ENCODE measurements around the gene KIF16B.

Gene KIF16B

DNA sequence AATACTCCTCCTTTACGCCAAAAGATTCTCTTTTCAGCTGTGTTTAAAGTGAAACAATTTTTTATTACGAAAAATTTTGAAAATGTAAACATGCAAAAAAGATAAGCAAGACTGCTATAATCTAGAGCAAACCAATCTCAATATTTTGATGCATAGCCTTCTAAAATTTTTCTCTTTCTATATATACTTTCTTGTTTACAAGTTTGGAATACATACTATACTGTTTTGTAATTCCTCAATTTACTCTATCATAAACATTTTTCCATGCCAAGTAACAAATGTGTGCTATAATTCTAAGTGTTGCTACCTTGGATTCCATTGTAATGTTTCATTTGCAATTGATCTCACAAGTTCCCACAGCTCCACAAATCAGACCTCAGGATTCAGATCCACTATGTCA, 43.1 kb upstream of the KIF16B start:
- TF ChIP-seq ZNF8 (CRISPR knock-in tag; IDR thresholded peaks at IDR 0.05) (no peak), PPARA (CRISPR knock-in tag; IDR thresholded peaks at IDR 0.05; ENCODE audit: borderline replicate concordance) (no peak), TOX (CRISPR knock-in tag; IDR thresholded peaks at IDR 0.05; ENCODE audit: borderline replicate concordance) (no peak), ZNF565 (CRISPR knock-in tag; conservative IDR thresholded peaks at IDR 0.05; ENCODE audit: low read depth) (no peak), ZFP30 (CRISPR knock-in tag; IDR thresholded peaks at IDR 0.05) (no peak), GLIS3 (CRISPR knock-in tag; IDR thresholded peaks at IDR 0.05) (no peak), TCF4 (CRISPR knock-in tag; IDR thresholded peaks at IDR 0.05; ENCODE audit: borderline replicate concordance) (no peak), ISL1 (CRISPR knock-in tag; IDR thresholded peaks at IDR 0.05) (no peak), RARB (CRISPR knock-in tag; IDR thresholded peaks at IDR 0.05) (no peak)
- TF ChIP-seq, protein P1, sequence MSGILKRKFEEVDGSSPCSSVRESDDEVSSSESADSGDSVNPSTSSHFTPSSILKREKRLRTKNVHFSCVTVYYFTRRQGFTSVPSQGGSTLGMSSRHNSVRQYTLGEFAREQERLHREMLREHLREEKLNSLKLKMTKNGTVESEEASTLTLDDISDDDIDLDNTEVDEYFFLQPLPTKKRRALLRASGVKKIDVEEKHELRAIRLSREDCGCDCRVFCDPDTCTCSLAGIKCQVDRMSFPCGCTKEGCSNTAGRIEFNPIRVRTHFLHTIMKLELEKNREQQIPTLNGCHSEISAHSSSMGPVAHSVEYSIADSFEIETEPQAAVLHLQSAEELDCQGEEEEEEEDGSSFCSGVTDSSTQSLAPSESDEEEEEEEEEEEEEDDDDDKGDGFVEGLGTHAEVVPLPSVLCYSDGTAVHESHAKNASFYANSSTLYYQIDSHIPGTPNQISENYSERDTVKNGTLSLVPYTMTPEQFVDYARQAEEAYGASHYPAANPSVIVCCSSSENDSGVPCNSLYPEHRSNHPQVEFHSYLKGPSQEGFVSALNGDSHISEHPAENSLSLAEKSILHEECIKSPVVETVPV (CRISPR knock-in tag; IDR thresholded peaks at IDR 0.05): no peak
- TF ChIP-seq, protein P2, sequence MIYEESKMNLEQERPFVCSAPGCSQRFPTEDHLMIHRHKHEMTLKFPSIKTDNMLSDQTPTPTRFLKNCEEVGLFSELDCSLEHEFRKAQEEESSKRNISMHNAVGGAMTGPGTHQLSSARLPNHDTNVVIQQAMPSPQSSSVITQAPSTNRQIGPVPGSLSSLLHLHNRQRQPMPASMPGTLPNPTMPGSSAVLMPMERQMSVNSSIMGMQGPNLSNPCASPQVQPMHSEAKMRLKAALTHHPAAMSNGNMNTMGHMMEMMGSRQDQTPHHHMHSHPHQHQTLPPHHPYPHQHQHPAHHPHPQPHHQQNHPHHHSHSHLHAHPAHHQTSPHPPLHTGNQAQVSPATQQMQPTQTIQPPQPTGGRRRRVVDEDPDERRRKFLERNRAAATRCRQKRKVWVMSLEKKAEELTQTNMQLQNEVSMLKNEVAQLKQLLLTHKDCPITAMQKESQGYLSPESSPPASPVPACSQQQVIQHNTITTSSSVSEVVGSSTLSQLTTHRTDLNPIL (CRISPR knock-in tag; IDR thresholded peaks at IDR 0.05; ENCODE audit: low read depth): no peak
- TF ChIP-seq, protein P3, sequence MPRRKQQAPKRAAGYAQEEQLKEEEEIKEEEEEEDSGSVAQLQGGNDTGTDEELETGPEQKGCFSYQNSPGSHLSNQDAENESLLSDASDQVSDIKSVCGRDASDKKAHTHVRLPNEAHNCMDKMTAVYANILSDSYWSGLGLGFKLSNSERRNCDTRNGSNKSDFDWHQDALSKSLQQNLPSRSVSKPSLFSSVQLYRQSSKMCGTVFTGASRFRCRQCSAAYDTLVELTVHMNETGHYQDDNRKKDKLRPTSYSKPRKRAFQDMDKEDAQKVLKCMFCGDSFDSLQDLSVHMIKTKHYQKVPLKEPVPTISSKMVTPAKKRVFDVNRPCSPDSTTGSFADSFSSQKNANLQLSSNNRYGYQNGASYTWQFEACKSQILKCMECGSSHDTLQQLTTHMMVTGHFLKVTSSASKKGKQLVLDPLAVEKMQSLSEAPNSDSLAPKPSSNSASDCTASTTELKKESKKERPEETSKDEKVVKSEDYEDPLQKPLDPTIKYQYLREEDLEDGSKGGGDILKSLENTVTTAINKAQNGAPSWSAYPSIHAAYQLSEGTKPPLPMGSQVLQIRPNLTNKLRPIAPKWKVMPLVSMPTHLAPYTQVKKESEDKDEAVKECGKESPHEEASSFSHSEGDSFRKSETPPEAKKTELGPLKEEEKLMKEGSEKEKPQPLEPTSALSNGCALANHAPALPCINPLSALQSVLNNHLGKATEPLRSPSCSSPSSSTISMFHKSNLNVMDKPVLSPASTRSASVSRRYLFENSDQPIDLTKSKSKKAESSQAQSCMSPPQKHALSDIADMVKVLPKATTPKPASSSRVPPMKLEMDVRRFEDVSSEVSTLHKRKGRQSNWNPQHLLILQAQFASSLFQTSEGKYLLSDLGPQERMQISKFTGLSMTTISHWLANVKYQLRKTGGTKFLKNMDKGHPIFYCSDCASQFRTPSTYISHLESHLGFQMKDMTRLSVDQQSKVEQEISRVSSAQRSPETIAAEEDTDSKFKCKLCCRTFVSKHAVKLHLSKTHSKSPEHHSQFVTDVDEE (CRISPR knock-in tag; IDR thresholded peaks at IDR 0.05): no peak
- TF ChIP-seq, protein P4, sequence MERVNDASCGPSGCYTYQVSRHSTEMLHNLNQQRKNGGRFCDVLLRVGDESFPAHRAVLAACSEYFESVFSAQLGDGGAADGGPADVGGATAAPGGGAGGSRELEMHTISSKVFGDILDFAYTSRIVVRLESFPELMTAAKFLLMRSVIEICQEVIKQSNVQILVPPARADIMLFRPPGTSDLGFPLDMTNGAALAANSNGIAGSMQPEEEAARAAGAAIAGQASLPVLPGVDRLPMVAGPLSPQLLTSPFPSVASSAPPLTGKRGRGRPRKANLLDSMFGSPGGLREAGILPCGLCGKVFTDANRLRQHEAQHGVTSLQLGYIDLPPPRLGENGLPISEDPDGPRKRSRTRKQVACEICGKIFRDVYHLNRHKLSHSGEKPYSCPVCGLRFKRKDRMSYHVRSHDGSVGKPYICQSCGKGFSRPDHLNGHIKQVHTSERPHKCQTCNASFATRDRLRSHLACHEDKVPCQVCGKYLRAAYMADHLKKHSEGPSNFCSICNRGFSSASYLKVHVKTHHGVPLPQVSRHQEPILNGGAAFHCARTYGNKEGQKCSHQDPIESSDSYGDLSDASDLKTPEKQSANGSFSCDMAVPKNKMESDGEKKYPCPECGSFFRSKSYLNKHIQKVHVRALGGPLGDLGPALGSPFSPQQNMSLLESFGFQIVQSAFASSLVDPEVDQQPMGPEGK (CRISPR knock-in tag; IDR thresholded peaks at IDR 0.05; ENCODE audit: borderline replicate concordance): no peak
- no peak for ATAC-seq

DNA sequence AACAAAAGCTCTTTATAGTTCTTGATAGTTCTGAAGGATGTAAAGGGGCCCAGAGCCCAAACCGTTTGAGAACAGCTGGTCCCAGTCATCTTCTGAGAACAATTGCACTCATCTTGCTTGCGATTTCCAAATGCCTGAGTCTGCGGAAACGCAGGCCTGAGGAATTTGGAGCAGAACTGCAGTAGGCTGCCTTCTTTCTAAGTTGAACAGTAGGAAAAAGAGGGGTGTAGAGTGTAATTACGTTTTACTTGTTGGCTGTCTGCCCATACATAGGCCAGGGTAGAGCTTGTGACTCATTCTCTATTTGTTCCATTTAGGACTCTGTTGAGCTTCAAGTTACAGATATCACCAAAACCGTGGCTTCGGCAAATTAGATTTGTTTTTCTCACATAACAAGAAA, 42.0 kb upstream of the KIF16B start:
- TF ChIP-seq BACH2 (CRISPR knock-in tag; IDR thresholded peaks at IDR 0.05; ENCODE audit: borderline replicate concordance) (no peak), ISL1 (CRISPR knock-in tag; IDR thresholded peaks at IDR 0.05) (peak; percentile 71)
- ATAC-seq: peak; percentile 96

DNA sequence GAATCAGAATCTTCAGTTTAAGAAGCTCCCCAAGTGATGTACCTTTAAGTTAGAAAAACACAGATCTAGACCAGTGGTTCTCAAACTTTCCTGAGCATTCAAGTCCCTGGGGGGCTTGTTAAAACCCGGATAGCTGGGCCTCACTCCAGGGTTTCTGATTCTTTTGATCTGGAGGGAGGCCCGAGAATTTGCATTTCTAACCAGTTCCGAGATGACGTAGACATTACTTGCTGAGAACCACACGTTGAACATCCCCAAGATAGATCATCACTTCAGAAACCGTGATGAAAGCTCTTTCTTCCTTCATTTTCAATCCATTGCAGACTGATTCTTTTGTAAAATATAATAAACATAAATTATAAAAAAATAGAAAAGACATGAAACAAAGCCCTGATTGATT, 40.7 kb upstream of the KIF16B start:
- no peak for ATAC-seq
- TF ChIP-seq ESRRG (CRISPR knock-in tag; IDR thresholded peaks at IDR 0.05) (no peak), GLIS3 (CRISPR knock-in tag; IDR thresholded peaks at IDR 0.05) (no peak), ARNTL (CRISPR knock-in tag; IDR thresholded peaks at IDR 0.05; ENCODE audit: borderline replicate concordance, low read depth) (no peak)

DNA sequence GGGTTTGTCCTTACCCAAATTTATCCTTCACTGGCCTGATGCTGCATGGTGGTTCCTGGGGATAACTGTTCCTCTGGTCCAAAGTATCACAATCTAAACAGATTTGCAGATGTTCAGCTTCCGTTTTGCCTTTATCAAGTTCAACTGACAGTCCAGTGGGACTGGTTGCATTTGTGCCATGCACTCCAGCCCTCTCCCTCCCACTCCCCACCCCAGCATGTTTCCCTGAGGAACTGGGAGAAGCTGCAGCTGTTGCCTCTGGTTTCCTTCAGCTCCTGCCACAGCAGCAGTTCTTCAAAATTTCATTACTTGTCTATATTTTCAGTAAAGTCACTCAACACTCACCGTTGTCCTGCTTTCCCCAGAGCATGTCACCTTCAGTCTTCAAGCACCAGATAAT, 39.5 kb upstream of the KIF16B start:
- no peak for ATAC-seq
- no peak for TF ChIP-seq RARB (CRISPR knock-in tag; IDR thresholded peaks at IDR 0.05)

DNA sequence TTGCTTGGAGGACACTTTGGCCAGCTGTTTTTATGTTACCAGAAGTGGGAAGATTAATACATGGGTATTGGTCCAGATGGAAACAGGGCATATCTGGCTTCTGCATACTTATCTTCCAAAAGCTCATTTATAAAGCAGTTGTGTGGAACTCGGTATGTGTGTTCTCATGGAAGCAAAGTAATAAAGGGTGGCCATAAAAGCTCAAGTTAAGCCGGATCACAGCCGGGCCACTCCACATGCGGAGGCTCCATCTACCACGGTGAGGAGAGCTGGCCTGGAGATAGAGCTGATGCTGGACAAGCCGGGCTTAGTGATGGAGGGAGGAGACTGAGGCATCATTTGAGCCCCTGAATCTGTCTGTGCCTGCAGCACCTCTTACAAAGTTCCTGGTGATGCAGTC, 38.6 kb upstream of the KIF16B start:
- ATAC-seq: no peak
- TF ChIP-seq SNAI2 (CRISPR knock-in tag; IDR thresholded peaks at IDR 0.05): no peak
- no peak for TF ChIP-seq ARNTL (CRISPR knock-in tag; IDR thresholded peaks at IDR 0.05; ENCODE audit: borderline replicate concordance, low read depth)
- TF ChIP-seq, protein P4 (CRISPR knock-in tag; IDR thresholded peaks at IDR 0.05; ENCODE audit: borderline replicate concordance): no peak
- TF ChIP-seq RARB (CRISPR knock-in tag; IDR thresholded peaks at IDR 0.05): no peak
- no peak for TF ChIP-seq TCF4 (CRISPR knock-in tag; IDR thresholded peaks at IDR 0.05; ENCODE audit: borderline replicate concordance)

Measured in SK-N-SH treated with all-trans-retinoic acid at 6 μM for 48 hours (cell line).